CD4-positive, alpha-beta T cell treated with Interleukin-4 for 4 hours (primary cell): ENCODE data around the gene CORO2B.

Source experiments
- DNase-seq: peaks from one replicate; pipeline ENCODE4 v3.0.0-alpha.2; 2020

CORO2B gene, protein sequence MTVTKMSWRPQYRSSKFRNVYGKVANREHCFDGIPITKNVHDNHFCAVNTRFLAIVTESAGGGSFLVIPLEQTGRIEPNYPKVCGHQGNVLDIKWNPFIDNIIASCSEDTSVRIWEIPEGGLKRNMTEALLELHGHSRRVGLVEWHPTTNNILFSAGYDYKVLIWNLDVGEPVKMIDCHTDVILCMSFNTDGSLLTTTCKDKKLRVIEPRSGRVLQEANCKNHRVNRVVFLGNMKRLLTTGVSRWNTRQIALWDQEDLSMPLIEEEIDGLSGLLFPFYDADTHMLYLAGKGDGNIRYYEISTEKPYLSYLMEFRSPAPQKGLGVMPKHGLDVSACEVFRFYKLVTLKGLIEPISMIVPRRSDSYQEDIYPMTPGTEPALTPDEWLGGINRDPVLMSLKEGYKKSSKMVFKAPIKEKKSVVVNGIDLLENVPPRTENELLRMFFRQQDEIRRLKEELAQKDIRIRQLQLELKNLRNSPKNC

DNA sequence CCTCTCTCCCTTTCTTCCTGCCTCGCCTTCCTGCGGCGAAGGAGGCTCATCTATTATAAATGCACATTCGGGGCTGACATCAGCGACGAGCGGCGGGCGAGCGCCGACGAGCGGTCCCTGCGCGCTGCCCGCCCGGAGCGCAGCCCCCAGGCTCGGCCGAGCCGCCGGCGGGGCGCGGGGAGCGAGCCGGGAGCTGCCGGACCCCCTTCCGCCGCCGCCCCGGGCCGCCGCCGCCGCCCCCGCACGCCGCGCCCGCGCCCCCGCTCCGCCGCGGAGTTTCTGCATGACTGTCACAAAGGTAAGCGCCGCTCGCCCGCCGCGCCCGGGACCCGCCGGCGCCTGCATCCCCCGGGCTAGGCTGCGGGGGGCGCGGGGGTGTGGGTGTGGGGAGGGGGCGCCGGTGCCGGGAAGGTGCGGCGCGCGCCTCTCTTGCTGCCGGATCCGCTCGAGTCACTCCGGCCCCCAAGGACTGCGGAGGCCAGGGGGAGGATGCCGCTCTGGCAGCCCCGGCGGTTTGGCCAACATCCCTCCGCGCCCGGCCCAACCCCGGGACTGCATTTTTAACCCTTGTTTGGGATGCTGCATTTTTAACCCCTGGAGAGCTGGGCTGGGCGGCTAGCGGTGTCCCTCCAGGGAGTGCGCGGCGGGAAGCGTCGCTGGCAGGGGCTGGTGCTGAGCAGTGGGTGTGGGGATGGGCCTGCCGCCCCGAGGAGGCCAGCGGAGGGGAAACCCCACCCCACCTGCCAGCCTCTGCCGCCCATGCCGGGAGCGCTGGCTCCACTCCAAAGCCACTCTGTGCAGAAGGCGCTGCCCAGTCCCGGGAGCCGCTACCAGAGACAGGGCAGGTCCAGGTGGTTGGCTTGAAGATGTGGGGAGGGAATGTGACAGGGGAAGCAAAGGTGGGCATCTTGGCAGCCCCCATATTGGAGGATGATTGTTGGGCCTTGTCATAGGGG lies at the start of gene CORO2B:
CORO2B (plus strand) TSS at position 14 of the 956 bp plus-strand sequence; CDS start at position 284, 270 bp downstream.
- no peak for DNase-seq

DNA sequence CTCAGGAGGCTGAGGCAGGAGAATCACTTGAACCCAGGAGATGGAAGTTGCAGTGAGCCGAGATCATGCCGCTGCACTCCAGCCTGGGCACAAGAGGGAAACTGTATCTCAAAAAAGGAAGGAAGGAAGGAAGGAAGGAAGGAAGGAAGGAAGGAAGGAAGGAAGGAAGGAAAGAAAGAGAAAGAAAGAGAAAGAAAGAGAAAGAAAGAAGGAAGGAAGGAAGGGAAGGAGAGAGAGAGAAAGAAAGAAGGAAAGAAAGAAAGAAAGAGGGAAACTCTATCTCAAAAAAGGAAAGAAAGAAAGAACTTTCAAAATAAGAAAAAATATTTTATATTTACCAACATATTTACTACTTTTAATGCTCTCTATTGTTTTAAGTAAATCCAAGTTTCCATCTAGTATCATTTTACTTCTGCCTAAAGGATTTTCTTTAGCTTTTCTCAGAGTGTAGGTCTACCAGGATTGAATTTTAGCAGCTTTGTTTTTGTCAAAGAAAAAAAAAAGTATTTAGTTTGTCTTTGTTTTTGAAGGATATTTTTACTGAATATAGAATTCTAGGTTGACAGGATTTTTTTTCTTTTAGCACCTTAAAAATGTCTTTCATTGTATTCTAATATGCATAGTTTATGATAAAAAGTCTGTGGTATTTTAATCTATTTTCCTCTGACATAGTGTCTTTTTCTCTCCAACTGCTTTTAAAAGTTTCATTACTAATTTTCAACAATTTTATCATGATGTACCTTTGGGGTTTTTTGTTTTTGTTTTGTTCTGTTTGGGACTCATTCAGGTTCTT lies 47.2 kb upstream of the CORO2B start:
- DNase-seq = no peak

DNA sequence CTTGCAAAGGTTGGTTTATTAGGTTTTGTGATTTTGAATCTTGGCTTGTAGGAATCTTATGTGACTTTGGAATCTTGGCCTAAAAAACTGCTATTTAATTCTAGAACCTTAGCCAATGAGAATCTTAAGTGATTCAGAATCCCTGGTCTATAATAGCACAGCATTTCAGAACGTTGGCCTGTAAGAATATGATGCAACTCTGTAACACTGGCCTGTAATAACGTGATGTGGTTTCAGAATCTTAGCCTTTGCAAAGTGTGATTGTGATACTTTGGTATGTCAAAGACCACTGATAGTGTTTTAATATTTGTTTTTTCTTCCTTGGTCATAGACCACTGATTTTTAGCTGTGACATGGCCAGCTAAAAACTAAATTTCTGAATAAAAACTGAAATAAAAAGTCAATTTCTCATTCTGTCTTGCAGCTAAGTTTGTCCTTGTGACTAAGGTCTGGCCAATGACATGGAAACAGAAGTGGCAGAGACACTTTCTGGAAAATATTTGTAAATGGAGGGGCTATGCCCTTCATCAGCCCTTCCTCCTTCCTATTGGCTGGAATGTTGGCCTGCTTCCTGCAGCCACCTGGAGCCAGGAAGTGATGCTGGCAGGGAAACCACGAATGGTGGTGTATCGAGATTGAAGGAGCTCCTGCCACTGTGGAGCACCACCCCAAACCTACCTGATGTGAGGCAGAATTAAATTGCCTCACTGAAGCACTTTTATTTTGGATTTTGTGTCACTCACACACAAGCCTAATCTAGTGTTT lies 42.3 kb upstream of the CORO2B start:
- DNase-seq = no peak

DNA sequence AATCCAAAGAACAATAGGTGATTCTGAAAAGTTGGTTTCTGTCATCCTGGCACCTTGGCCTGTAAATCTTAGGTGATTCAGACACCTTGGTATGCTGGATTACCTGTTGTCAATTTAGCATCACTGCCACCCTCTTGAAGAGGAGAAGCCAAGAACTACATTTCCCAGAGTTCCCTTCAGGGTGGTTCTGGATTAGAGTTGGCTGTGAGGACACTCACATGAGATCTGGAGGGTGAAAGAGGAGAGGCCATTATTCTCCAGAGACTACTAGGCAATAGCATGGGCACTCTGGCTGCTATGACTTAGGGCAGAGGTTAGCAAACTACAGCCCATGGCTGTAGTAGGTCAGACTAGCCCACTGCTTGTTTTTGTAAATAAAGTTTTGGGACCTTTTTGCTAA lies 41.7 kb upstream of the CORO2B start:
- DNase-seq = no peak

DNA sequence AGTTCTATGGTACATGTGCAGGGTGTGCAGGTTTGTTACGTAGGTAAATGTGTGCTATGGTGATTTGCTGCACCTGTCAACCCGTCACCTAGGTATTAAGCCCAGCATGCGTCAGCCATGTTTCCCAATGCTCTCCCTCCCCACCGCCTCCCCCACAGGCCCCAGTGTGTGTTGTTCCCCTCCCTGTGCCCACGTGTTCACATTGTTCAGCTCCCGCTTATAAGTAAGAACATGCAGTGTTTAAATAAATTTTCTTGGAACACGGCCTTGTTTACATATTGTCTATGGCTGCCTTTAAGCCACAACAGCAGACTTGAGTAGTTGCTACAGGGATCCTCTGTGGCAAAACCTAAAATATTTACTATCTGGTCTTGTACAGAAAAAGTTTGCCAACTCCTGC lies 41.3 kb upstream of the CORO2B start:
- DNase-seq = no peak

DNA sequence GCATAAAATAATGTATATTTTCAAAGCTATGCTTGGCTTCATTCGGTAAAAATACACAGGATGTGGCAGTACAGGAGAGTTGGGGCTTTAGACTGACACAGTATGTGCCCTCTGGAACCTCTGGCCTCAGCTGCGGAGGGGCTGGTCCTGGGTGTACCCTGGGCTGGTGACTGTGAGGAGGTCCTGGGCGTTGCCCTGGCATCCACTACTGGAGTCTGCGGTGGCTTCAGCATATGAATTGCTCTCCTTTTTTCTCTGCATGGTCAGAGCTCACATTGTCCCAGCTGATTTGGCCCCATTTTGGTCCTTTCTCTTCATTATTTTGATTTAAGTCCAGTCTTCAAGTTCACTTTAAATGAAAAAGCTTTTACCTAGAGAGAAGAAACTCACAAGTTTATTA lies 40.5 kb upstream of the CORO2B start:
- DNase-seq = no peak

DNA sequence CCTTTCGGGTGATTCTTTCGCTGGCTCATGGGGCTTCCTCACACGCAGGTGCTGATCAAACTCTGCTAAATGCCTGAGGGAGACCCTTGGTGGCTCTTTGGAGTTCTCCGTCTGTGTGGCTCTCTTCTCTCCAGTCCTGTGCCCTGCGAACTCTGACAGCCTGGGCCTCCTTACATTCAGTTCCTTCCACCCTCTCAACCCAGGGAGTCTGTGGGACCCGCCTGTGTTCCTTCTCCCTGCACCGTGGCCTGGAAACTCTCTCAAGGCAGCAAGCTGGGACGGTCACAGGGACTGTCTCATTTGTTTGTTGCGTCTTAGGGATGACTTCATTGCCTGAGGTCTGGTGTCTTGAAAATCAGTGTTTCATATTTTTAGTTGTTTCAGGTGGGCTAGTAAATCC lies 37.0 kb upstream of the CORO2B start:
- DNase-seq = no peak

DNA sequence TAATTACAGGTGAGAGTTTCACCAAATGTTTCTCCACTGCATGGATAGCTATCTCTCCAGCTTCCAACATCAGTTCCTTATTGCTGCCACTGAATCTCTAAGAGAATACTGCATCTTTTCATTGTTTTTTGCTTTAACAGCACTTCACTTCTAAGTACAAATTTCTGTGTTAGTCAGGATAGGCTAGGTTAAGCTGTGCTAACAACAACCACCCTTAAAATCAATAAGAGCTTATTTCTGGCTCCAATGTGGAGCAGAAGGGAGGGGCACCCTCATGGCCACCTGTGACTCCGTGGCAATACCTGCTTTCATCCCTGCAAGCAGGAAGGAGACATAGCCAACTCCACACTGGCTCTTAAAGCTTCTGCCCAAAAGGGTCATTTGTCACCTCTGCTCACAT lies 36.4 kb upstream of the CORO2B start:
- DNase-seq = no peak

DNA sequence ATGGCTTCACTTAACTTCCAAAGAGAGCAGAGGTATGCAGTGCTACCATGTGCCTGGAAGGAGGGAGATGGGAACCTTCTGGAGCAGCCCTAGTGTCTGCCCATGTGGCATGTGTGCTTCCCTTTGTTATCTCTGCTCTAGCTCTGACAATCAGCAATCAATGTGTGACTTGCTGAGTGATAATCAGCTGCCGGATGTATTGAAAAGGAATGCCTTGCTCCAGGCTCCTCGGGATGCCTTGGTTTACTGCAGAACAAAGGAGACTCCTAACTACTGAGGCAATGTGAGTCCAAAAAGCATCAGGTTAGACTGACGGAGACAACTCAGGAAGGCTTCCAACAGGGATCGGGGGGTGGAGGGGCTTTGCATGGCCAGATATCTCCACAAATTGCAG lies 36.0 kb upstream of the CORO2B start:
- DNase-seq = no peak

DNA sequence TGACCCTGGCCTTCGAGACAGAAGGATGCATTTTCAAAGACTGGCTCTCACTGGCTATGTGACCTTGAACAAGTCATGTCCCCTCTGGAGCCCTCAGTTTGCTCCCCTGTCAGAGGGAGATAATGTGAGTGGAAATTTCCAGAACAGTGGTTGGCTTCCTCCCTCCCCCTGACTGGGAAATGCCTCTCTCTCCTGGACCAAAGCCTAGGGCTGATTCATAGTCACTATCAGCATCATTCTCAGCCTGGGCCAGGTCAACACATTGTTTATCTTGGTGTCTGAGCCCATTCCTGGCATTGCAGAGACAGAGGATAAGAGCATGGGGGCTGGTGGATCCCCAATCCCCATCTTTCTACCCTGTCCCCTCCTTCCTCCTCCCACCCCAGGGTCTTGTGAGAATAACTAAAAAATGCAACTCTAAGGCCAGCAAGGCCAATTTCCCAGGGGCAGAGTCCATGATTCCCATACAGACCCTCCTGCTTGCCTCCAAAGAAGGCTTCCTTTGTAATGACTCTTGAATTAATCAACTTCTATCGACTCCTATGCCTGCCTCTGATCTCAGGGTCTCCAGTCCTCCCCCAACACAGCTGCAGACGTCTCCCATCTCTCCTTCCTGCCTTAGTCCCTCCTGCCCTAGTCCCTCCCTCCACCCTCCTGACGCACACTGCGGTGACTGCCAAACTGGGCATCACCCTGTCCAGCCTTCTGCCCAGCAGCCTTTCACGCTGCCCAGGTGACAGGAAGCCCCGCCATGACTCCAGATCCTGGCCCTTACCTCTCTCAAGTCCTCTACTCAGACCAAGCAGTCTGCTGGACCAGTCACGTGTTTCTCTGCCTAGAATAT lies 35.4 kb upstream of the CORO2B start:
- no peak for DNase-seq

DNA sequence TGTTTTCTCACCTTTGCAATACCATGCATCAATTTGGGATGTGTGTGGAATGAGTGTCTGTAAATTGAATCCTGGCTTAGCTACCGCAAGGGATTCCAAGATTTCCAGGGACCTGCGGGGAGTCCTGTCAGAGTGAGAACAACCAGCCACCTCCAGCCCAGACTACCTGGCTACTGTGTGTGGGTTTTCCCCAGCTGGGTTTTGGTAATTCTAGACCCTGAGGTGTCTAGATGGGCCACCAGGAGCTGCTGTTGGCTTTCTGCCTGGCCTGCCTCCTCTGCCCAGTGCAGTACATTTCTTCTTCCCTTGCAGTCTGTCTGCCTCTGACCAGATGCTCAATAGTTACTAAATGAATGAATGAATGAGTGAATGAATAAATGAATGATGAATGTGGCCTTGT lies 32.5 kb upstream of the CORO2B start:
- no peak for DNase-seq

DNA sequence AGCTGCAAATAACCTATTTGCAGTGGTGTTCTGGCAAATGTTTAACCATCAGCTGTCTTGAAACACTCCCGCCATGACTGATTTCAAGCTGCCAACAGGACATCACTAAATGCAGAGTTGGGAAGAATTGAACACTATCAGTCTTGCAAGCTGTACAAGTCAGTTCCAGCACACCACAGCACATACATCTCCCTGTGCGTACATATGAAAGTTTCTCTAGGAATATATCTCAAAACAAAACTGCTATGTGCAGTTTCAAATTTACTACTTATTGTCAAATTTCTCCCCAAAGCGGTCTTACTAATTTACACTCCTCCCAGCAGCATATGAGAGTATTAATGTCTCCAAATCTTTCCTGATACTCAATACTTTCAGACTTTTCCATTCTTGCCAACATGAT lies 30.4 kb upstream of the CORO2B start:
- DNase-seq = no peak

DNA sequence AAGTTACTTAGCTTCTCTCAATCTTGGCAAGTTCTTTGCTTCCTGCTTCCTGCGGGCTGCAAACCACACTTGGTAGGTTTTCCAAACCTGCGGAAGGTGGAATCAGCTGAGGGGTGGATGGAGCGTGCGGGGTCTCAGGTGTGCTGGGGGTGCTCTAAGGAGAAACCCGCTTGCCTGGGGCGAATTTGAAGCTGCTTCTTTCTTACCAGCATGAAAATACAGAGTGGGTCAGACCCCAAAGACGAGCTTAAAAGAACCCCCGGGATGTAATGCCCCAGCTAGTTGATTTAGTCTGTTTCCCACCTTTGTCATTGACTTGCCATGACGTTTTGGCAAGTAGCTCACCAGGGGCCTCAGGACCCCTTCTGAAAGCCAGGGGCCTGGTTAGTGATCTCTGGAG lies 28.8 kb upstream of the CORO2B start:
- DNase-seq = no peak

DNA sequence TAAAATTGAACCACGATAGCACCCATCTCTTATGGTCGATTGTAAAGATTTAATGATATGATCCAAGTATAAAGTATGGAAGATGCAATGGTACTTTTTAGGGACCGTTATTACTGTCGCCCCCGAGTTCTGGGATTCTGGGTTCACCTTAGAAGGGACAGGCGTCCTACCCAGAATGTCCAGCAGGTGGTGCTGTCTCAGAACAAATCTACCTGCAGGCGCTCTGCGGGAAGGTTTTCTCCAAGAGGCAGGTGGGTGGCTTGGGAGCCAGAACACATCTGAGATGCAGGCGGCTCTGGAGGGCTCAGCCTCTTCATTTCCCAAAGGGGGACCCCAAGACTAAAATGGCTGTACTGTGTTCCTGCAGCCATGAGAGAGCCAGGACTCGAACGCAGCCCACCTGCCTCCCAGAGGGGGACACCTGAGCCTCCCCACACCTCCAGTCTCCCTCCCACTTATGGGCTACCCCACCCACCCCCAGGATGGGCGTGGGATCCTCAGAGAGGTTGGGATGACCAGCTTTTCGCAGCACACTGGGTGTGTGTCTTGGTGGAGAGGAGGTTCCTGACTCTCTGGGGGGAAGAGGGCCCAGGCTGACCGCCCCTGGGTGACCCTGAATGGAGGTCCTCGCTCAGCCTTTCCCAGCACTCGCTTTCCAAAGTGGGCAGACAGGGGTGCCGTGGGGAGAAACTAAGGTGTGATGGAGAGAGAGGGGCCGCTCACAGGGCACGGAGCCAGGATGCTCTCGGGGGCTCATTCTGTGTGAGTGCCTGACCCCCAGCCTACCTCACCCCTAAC lies 28.1 kb upstream of the CORO2B start:
- DNase-seq = peak; percentile 66

DNA sequence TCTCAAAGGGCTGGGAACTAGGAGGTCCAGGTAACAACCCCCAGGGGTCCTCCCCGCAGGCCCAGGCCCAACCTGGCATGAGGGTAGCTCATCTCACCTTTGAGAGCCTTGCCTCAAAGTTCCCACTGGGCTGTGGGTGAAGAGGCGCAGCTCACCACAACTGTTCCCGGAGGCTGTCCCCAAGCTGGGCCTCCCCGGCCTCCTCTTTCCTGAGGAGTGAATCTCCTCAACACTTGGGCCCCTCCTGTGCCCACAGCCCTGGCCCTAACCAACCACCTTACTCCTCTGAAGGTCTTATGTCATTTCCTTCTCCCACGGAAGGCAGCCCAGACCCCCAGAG lies 27.5 kb upstream of the CORO2B start:
- DNase-seq = no peak

DNA sequence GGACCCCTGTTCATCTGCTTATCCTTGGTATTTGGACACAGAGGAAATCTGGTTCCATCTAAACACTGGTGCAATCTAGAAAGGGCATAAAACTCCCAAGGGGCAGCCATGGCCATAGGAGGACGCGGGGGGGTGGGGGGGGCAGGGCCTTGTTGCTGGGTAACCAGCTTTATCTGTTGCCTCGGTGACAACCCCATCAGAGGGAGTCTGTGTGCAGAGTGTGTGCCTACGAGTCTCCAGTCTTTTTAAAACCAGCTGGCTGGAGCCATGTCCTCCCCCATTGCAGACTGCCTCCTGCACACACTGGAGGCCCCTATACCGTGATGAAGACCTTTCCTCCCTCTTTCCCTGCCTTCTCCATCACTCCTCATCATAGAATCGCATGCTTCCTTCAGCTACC lies 26.4 kb upstream of the CORO2B start:
- no peak for DNase-seq

DNA sequence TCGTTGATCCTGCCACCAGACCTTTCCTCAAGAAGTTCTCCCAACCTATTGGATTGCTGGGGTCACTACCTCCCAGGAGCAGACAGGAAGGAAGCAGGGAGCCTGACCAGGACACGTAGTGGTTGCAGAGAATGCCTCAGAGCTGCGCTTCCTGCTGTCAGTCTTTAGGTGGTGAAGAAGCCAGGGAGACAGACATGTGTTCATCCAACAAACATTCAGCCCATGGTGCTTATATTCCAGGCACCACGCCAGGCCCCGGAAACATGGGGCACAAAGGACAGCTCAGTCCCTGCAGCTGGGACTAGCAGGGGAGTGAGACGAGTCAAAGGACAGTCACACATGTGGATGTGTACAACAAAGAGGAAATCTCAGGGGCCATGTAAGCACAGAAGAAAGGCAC lies 26.0 kb upstream of the CORO2B start:
- no peak for DNase-seq

DNA sequence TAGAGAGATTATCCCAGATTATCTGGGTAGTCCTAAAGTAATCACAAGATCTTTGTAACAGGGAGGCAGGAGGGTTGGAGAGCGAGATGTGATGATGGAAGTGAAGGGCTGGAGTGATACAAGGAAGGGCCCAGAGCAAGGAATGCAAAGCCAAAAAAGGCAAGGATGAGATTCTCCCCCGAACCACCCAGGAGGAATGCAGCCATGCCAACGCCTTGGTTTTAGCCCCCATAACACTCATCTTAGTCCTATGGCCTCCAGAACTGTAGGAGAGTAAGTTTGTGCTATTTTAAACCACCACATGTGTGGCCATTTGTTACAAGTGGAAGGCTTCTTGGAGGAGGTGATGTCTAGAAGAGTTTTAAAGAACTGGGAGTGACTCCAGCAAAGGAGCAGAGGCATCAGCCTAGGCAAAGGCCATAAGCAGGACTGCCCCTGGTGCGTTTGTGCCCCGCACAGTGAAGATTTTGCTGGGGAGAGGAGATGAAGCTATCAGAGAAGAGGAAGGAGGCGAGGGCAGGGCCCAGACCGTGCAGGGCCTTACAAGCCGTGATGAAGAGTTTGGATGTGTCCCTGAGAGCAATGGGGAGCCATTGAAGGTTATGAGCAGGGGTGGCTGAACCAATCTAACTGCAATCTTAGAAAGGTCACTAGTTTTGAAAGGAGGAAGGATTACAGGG lies 25.3 kb upstream of the CORO2B start:
- DNase-seq = no peak

DNA sequence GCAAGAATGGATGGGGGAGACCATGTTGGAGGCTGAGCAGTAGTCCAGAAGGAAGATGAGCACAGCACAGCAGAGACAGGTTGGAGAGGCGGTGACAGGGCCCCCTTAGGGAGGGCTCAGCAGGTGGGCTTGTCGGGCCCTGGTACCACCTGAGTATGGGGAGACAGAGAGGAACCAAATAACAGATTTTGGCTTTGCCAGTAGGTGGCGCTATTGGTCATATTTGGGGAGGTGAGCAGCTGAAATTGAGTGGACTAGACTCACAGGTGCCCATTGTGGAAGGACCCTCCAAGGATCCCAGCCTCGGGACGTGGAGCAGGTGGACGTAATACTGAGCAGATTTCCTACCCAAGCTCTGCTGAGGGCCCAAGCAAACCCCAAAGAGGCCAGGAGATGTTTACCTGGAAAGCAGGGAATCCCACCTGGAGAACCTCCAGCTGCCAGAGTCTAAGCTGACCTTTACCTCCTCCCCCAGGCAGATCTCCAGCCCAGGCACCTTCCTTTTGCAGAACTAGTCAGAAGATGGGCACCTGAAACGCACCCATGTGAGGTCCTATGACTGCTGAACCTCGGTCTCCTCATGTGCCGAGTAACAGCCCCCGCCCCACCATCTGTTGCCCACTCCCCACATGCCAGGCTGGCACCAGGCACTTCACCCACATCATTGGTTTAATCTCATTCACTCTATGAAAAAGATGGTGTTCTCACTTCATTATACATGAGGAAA lies 24.6 kb upstream of the CORO2B start:
- peak; percentile 44 for DNase-seq
